HUES48 (cell line): ENCODE results near the gene AKR1B15.

Experiments
- H3K27ac ChIP-seq: one replicate; pipeline ENCODE4 v1.7.0; 2013; ENCODE audit warnings: low read depth, low read length, inconsistent platforms
- H3K27me3 ChIP-seq: 2 replicates; pipeline ENCODE4 v1.6.1; 2013; ENCODE audit warnings: mild to moderate bottlenecking, low read length; ENCODE audit not compliant: control insufficient read depth, insufficient read depth
- H3K36me3 ChIP-seq: 2 replicates; pipeline ENCODE4 v1.6.1; 2013; ENCODE audit warnings: low read length; ENCODE audit not compliant: control insufficient read depth, insufficient read depth
- H3K4me1 ChIP-seq: 2 replicates; pipeline ENCODE4 v1.6.1; 2013; ENCODE audit warnings: mild to moderate bottlenecking, low read length; ENCODE audit not compliant: control insufficient read depth, insufficient read depth
- H3K4me3 ChIP-seq: 2 replicates; pipeline ENCODE4 v1.5.1; 2013; ENCODE audit warnings: mild to moderate bottlenecking, low read depth, low read length
- H3K9ac ChIP-seq: 2 replicates; pipeline ENCODE4 v1.6.1; 2013; ENCODE audit warnings: mild to moderate bottlenecking, low read depth, low read length, moderate library complexity
- H3K9me3 ChIP-seq: 2 replicates; pipeline ENCODE4 v1.6.1; 2013; ENCODE audit warnings: low read length; ENCODE audit not compliant: control insufficient read depth, insufficient read depth

Gene AKR1B15

DNA sequence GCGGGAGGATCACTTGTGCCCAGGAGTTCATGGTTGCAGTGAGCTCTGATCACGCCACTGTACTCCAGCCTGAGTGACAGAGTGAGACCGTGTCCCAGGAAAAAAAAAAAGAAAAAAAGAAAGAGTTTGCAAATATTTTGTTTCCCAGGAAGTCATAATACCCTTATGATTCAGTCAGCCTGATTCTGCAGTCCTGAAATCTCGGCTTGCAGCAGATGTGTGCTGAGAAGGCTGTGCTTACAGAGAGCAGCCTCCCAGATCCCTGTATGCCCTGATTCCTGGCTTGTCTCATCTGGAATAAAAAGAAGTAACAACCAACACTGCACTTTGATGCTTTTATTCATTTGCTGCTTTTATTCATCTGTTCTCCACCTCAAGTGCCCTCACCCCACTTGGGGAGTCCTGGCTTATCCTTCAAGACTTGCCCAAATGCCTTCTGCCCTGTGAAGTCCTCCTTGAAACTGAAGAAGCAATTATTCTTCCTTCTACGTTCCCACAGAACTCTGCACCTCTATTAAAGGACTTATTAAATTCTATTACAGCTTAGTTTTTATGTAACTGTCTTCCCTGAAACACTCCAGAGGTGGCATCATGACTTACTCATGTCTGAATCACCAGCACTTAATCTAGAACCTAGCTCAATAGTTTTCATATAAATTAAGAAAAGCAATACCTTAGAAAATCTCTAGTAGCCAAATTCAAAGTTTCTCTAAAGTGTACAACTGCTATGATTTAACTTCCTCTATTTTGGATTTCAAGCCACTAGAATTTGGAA is 70.0 kb downstream of the AKR1B15 start:
- Histone ChIP-seq H3K36me3 (no peaks in the 10 kb centered on the region), H3K9me3 (no peaks in the 10 kb centered on the region), H3K9ac (no peak overlapping the region), H3K4me1 (no peaks in the 10 kb centered on the region), H3K27me3 (no peaks in the 10 kb centered on the region), H3K4me3 (no peak overlapping the region), H3K27ac (no peak overlapping the region)

DNA sequence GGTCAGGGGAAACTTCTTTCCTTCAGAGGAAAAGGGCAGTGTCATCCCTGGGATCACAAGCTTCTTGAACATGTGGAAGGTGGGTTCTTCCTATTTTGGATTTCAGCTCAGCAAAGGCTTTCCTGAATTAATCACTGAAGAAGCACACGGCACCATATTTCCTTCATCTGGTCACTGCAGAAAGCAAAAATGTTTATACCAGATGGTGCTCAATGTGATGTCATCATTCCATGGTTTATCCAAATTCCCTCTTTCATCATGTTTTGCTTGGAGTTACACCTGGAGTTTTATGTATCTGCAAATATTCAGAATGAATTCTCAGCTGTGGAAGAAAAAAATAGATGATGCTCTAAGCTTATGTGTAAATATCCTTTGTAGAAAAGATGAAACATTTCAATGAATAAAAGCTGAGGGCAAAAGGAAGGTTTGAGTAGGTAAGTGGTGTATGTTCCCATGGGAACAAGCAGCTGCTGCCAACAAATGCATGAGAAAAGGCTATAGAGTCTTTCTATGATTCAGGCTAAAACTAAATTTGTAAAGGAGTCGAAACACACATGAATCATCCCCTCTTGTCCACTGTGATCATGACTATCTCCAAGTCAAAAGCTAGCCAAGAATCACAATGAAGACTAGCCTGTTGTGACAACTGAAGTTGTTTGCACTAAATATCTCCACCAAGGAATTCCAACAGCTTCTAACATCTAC is 70.9 kb downstream of the AKR1B15 start:
- Histone ChIP-seq H3K4me3 (no peak overlapping the region), H3K27me3 (no peaks in the 10 kb centered on the region), H3K4me1 (no peaks in the 10 kb centered on the region), H3K9ac (no peak overlapping the region), H3K27ac (no peak overlapping the region), H3K9me3 (no peaks in the 10 kb centered on the region), H3K36me3 (no peaks in the 10 kb centered on the region)

DNA sequence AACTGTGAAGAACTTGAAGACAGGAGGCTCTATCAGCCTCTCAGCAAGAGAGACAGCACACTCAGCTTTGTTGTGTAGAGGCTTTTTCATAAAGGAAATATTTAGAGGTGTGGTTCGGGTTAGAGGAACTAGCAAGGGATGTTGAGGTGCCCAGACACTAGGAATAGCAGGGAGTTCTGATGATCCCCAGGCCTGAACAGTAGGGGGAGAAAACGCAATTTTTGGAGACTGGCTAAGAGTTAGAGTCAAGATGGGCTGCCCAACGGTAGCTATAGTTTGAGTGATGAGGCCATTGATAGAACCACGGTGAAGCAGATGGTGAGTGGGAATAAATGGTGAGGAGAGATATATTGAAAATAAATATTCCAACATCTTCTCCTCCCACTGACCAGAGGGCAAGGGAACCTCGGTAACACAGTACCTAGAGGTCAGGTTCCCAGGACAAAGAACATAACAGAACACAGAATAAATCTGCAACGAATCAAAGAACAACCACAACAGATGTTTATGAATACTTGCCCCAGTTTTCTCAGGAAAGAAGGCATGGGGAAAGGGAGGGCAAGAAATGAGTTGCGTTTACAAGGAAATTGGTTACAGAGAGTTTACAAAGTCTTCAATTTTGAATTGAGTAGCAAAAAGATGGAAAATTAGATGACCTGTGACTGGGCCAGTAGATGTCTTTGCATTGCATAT is 73.5 kb downstream of the AKR1B15 start:
- Histone ChIP-seq H3K4me1 (no peaks in the 10 kb centered on the region), H3K4me3 (no peak overlapping the region), H3K9me3 (no peaks in the 10 kb centered on the region), H3K9ac (no peak overlapping the region), H3K27me3 (no peaks in the 10 kb centered on the region), H3K36me3 (no peaks in the 10 kb centered on the region), H3K27ac (no peak overlapping the region)

DNA sequence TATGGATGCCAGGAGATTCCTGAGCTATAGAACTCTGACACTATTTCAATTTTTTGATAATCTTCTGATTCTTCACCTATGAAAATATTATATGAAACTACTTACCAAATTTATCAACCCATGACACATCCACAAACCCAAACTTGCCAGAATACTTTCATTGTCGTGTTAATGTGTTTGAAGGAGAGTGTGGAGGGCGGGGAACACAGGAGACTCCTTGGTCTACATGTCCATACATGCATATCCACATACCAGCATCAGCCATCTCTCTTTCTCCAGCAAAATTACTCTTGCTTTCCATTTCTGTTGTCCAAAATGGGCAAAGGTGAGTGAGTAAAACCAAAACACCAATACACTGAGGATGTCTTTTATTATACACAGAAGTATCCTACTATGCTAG is 74.3 kb downstream of the AKR1B15 start:
- Histone ChIP-seq H3K27ac (no peak overlapping the region), H3K36me3 (no peaks in the 10 kb centered on the region), H3K4me1 (no peaks in the 10 kb centered on the region), H3K9me3 (no peaks in the 10 kb centered on the region), H3K9ac (no peak overlapping the region), H3K27me3 (no peaks in the 10 kb centered on the region), H3K4me3 (no peak overlapping the region)

DNA sequence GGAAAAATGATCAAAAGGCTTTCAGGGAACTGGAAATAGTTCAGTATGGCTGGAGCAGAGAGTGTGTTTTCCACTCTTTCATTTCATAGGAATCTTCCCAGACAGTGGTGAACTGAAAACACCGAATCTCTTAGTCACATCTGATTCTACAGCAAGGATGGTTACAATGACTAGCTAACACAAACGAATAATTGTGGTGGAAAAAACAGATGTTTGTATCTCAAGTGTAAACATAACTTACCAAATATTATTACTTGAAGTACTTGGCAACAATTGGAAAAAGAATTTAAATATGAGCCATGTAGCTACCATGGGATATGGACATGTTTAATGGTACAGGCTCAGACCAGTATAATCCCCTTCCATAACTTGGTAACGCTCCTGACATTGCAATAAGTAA is 76.6 kb downstream of the AKR1B15 start:
- no peak overlapping the region for H3K4me3 ChIP-seq
- no peaks in the 10 kb centered on the region for H3K4me1 ChIP-seq
- no peaks in the 10 kb centered on the region for H3K27me3 ChIP-seq
- H3K27ac ChIP-seq: no peak overlapping the region
- H3K9me3 ChIP-seq: no peaks in the 10 kb centered on the region
- no peak overlapping the region for H3K9ac ChIP-seq
- H3K36me3 ChIP-seq: no peaks in the 10 kb centered on the region

DNA sequence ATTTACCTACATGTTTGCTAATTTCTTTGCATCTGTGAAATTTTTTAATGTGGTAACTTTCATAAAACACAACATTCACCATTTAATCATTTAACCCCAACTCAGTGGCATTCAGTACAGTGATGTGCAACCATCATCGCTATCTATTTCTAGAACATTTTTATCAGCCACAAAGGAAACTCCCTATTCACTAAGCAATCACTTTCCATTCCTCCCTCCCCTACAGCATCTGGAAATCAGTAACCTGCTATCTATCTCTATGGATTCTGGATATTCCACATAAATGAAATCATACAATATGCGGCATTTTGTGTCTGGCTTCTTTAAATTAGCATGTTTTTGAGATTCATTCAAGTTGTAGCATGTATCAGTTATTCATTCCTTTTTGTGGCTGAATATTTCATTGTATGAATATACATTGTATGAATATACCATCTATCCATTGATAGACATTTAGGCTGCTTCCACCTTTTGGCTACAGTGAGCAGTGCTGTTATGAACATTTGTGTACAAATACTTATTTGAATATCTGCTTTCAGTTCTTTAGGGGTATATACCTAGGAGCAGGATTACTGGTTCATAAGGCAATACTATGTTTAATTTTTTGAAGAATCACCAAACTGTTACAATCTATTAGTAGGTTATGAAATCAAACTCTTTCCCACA is 78.3 kb downstream of the AKR1B15 start:
- no peaks in the 10 kb centered on the region for H3K27me3 ChIP-seq
- no peak overlapping the region for H3K4me3 ChIP-seq
- H3K9ac ChIP-seq: no peak overlapping the region
- no peaks in the 10 kb centered on the region for H3K36me3 ChIP-seq
- no peaks in the 10 kb centered on the region for H3K9me3 ChIP-seq
- no peak overlapping the region for H3K27ac ChIP-seq
- no peaks in the 10 kb centered on the region for H3K4me1 ChIP-seq

DNA sequence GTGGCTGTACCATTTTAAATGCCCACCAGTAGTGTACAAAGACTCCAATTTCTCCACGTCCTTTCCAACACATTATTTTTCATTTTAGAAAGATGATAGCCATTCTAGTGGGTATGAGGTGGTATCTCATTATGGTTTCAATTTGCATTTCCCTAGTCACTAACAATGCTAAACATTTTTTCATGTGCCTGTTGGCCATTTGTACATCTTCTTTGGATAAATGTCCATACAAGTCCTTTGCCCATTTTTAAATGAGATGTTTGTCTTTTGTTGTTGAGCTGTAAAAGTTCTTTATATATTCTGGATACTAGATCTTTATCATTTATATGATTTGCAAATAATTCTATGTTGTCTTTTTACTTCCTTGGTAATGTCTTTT is 78.9 kb downstream of the AKR1B15 start:
- H3K36me3 ChIP-seq: no peaks in the 10 kb centered on the region
- H3K4me3 ChIP-seq: no peak overlapping the region
- no peak overlapping the region for H3K27ac ChIP-seq
- no peaks in the 10 kb centered on the region for H3K4me1 ChIP-seq
- H3K9me3 ChIP-seq: no peaks in the 10 kb centered on the region
- no peaks in the 10 kb centered on the region for H3K27me3 ChIP-seq
- no peak overlapping the region for H3K9ac ChIP-seq

DNA sequence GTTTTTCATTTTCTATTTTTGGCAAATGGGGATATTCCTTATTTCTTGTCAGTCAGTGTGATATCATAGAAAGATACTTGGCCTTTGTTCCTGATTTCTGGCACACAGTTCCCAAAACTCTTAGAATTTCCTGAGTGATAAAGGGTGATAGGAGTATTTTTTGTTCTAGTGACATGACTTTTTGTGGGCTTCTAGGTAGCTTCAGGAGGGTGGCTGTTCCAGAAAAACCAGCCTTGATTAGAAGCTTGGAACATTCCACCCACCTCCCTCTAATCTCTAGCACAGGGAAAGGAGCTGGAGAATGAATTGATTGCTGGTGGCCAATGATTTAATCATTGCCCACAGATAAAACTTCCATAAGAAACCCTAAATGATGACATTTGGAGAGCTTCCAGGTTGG is 80.5 kb downstream of the AKR1B15 start:
- H3K9me3 ChIP-seq: no peaks in the 10 kb centered on the region

More for the DNA sequence above, 80.5 kb downstream of the AKR1B15 start:
- Histone ChIP-seq H3K27me3 (no peaks in the 10 kb centered on the region), H3K4me3 (no peak overlapping the region), H3K4me1 (no peaks in the 10 kb centered on the region), H3K27ac (no peak overlapping the region), H3K9ac (no peak overlapping the region), H3K36me3 (no peaks in the 10 kb centered on the region)
